ENCODE data around the gene MPHOSPH9. TPM values are rescaled to one million over a fixed set of nuclear protein-coding genes. Genes with fewer than 3 reads are reported as not detected.

The MPHOSPH9 gene
- 47.5 to 59.0 TPM (median 52.8 TPM) in 3 replicates for total RNA-seq (2021)
- percentile 70 among the genes with signal in this experiment for Bru-seq, nascent RNA
- long read RNA-seq, experiment 1, full-length matches to known transcripts, result 14 of 82 reads
- long read RNA-seq, experiment 1, partial matches to known transcripts, result 12 of 82 reads
- long read RNA-seq, experiment 1, other reads (novel, unspliced or antisense), result 56 of 82 reads
- long read RNA-seq, experiment 2, partial matches to known transcripts, result 2 of 18 reads
- long read RNA-seq, experiment 2, other reads (novel, unspliced or antisense), result 16 of 18 reads
- long read RNA-seq, experiment 3, partial matches to known transcripts, result 2 of 5 reads
- long read RNA-seq, experiment 3, other reads (novel, unspliced or antisense), result 3 of 5 reads

GRCh38 chr12:123232807-123233504, at the start of gene MPHOSPH9, which contains the start of gene MTRFR:
Gene MPHOSPH9, minus strand, starts transcription at chr12:123233141. Its CDS starts 2,777 bp downstream, at chr12:123230364.
Gene MTRFR, plus strand, starts transcription at chr12:123233436. Its CDS starts 20,239 bp downstream, at chr12:123253675.
- ChIA-PET POLR2A (interaction anchor here (0.6 to 2.2 kb wide), 23 partner anchors 9 to 732 kb away, joined by 3 to 15 read pairs (median 4); partner anchors contain the start of genes ATP6V0A2, KMT5A, OGFOD2 and RILPL1), CTCF (interaction anchor here (0.6 to 3.0 kb wide), 17 partner anchors 9 to 386 kb away, joined by 3 to 15 read pairs (median 5); partner anchors contain the start of gene ABCB9)
- DNase-seq (ENCODE audit: low spot score), result peak; percentile 99
- H3K27ac Mint-ChIP-seq, result peak within 1 kb of the TSS; percentile 98
- H3K36me3 Mint-ChIP-seq, result peaks cover 3% of the 10 kb centered on the region
- H3K4me1 Mint-ChIP-seq, result peaks cover 18% of the 10 kb centered on the region
- H3K9me3 Mint-ChIP-seq, result no peaks in the 10 kb centered on the region
- peak; percentile 94 for ATAC-seq
- H3K4me3 Mint-ChIP-seq, result peak within 1 kb of the TSS; percentile 89
- H3K27me3 Mint-ChIP-seq (ENCODE audit: low read depth), result no peaks in the 10 kb centered on the region
- 0 out of 2 replicates have a peak, but pooled peaks have one; percentile 43 for TF ChIP-seq ZBTB43 (CRISPR knock-in tag; IDR thresholded peaks at IDR 0.05)
- TF ChIP-seq ZNF396 (CRISPR knock-in tag; IDR thresholded peaks at IDR 0.05; ENCODE audit: borderline replicate concordance), result no peak
- TF ChIP-seq ATF2 (CRISPR knock-in tag; IDR thresholded peaks at IDR 0.05; ENCODE audit: borderline replicate concordance, low read depth), result no peak
- TF ChIP-seq FOXJ3 (CRISPR knock-in tag; IDR thresholded peaks at IDR 0.05; ENCODE audit: borderline replicate concordance), result no peak
- TF ChIP-seq SMAD3 (CRISPR knock-in tag; IDR thresholded peaks at IDR 0.05; ENCODE audit: borderline replicate concordance), result peak; percentile 88; the same call in 1 of the 2 replicates
- no peak for TF ChIP-seq ATF6 (CRISPR knock-in tag; IDR thresholded peaks at IDR 0.05)
- peak; percentile 93 for TF ChIP-seq ZNF232 (CRISPR knock-in tag; IDR thresholded peaks at IDR 0.05)
- TF ChIP-seq CBFB (CRISPR knock-in tag; IDR thresholded peaks at IDR 0.05; ENCODE audit: low read depth), result no peak
- TF ChIP-seq NFYB (CRISPR knock-in tag; conservative IDR thresholded peaks at IDR 0.05; ENCODE audit: low read depth), result peak; percentile 62
- no peak for TF ChIP-seq GRHL2 (CRISPR knock-in tag; IDR thresholded peaks at IDR 0.05; ENCODE audit: insufficient replicate concordance, severe bottlenecking)
- TF ChIP-seq ZNF219 (CRISPR knock-in tag; IDR thresholded peaks at IDR 0.05; ENCODE audit: borderline replicate concordance), result no peak
- no peak for TF ChIP-seq STAT6 (CRISPR knock-in tag; conservative IDR thresholded peaks at IDR 0.05; ENCODE audit: low read depth)
- no peak for TF ChIP-seq GTF2I (CRISPR knock-in tag; conservative IDR thresholded peaks at IDR 0.05)
- TF ChIP-seq E2F5 (CRISPR knock-in tag; IDR thresholded peaks at IDR 0.05), result peak; percentile 73
- no peak for TF ChIP-seq ERG (CRISPR knock-in tag; IDR thresholded peaks at IDR 0.05)
- TF ChIP-seq NFE2L1 (CRISPR knock-in tag; IDR thresholded peaks at IDR 0.05), result no peak
- peak; percentile 58 for TF ChIP-seq USF2 (CRISPR knock-in tag; IDR thresholded peaks at IDR 0.05)
- TF ChIP-seq NR1H2 (CRISPR knock-in tag; IDR thresholded peaks at IDR 0.05), result no peak
- no peak for TF ChIP-seq AR (CRISPR knock-in tag; IDR thresholded peaks at IDR 0.05)
- TF ChIP-seq ZMAT4 (CRISPR knock-in tag; IDR thresholded peaks at IDR 0.05), result peak; percentile 83; the same call in 1 of the 2 replicates
